Subcutaneous adipose tissue (tissue), 4 donors: ENCODE measurements around the gene CBX1. TPM values are rescaled to one million over a fixed set of nuclear protein-coding genes. Genes with fewer than 3 reads are reported as not detected.

Experiments used
- CTCF ChIP-seq: fragments of 450-650 bp; IDR thresholded peaks from one replicate; pipeline ENCODE4 v1.5.1; 2016; ENCODE audit warnings: low read depth, mild to moderate bottlenecking, control low read depth, antibody characterized with exemption, moderate library complexity
- total RNA-seq, 4 donors: library from RNA; depleted of rRNA; stranded (reverse); fragments of >200 nt; gene quantifications; one replicate each; pipeline ENCODE4 v1.1.0, GENCODE V29; 2016

Gene CBX1
- 10 to 100 TPM; 21.1 to 32.8 (median 27.9) TPM for total RNA-seq

GRCh38 chr17:48101012-48101720, at the start of gene CBX1:
TSS of gene CBX1 (minus strand) at chr17:48101478. CDS start at chr17:48077004, 24,474 bp downstream.
- no peak for TF ChIP-seq CTCF

GRCh38 chr17:48150597-48151001, 49.3 kb upstream of the CBX1 start:
- no peak for TF ChIP-seq CTCF

- TF ChIP-seq CTCF: no peak
Observed at GRCh38 chr17:48149787-48150463, 48.6 kb upstream of the CBX1 start.

GRCh38 chr17:48148854-48149786, 47.8 kb upstream of the CBX1 start:
- TF ChIP-seq CTCF: no peak

- no peak for TF ChIP-seq CTCF
Observed at GRCh38 chr17:48148029-48148770, 46.9 kb upstream of the CBX1 start.

- TF ChIP-seq CTCF: no peak
Observed at GRCh38 chr17:48144976-48145798, 43.9 kb upstream of the CBX1 start.
